Astrocyte (in vitro differentiated cells and primary cell): ENCODE results near the gene GRK5. TPM values are rescaled to one million over a fixed set of nuclear protein-coding genes. Genes with fewer than 3 reads are reported as not detected.

Experiments used
- DNase-seq: peaks from one replicate; pipeline ENCODE4 v3.0.0-alpha.2; 2010; ENCODE audit warnings: low read depth
- FAIRE-seq: peaks from 2 replicates; lab custom pipeline; 2011; peaks lifted over from hg19 to GRCh38; lab: Jason Lieb, UNC
- H2AFZ ChIP-seq: 2 replicates; pipeline ENCODE4 v1.6.0; 2012; ENCODE audit warnings: low read depth, low read length, inconsistent platforms
- H3K27ac ChIP-seq: 2 replicates; pipeline ENCODE4 v1.5.1; 2011; ENCODE audit warnings: low read depth, low read length, inconsistent platforms
- H3K27me3 ChIP-seq: 2 replicates; pipeline ENCODE4 v1.6.0; 2011; ENCODE audit warnings: low read length, inconsistent platforms; ENCODE audit not compliant: insufficient read depth
- H3K36me3 ChIP-seq: 2 replicates; pipeline ENCODE4 v1.5.1; 2011; ENCODE audit warnings: low read length, inconsistent platforms; ENCODE audit not compliant: insufficient read depth
- H3K4me1 ChIP-seq: 2 replicates; pipeline ENCODE4 v1.5.1; 2011; ENCODE audit warnings: low read length, inconsistent platforms; ENCODE audit not compliant: insufficient read depth
- H3K4me2 ChIP-seq: 2 replicates; pipeline ENCODE4 v1.6.0; 2012; ENCODE audit warnings: low read length, inconsistent platforms
- H3K4me3 ChIP-seq: 2 replicates; pipeline ENCODE4 v1.5.1; 2011; ENCODE audit warnings: low read depth, mild to moderate bottlenecking, low read length, inconsistent platforms; ENCODE audit not compliant: insufficient read depth
- H3K79me2 ChIP-seq: 2 replicates; pipeline ENCODE4 v1.6.0; 2012; ENCODE audit warnings: mild to moderate bottlenecking, low read length, inconsistent platforms; ENCODE audit not compliant: insufficient read depth
- H3K9ac ChIP-seq: 2 replicates; pipeline ENCODE4 v1.6.0; 2012; ENCODE audit warnings: mild to moderate bottlenecking, low read length, inconsistent platforms
- H3K9me3 ChIP-seq: 2 replicates; pipeline ENCODE4 v1.5.1; 2012; ENCODE audit warnings: low read depth, mild to moderate bottlenecking, low read length, inconsistent platforms; ENCODE audit not compliant: insufficient read depth
- H4K20me1 ChIP-seq: 2 replicates; pipeline ENCODE4 v1.6.0; 2012; ENCODE audit warnings: low read length, inconsistent platforms; ENCODE audit not compliant: insufficient read depth
- H3K27ac Mint-ChIP-seq: one replicate; pipeline ENCODE4 v1.8.0; 2021; ENCODE audit warnings: mild to moderate bottlenecking, mixed read lengths; ENCODE audit not compliant: unreplicated experiment
- H3K27me3 Mint-ChIP-seq: one replicate; pipeline ENCODE4 v1.8.0; 2021; ENCODE audit warnings: low read depth, mixed read lengths; ENCODE audit not compliant: unreplicated experiment
- H3K36me3 Mint-ChIP-seq: one replicate; pipeline ENCODE4 v1.8.0; 2021; ENCODE audit warnings: low read depth, mixed read lengths; ENCODE audit not compliant: unreplicated experiment
- H3K4me1 Mint-ChIP-seq: one replicate; pipeline ENCODE4 v1.8.0; 2021; ENCODE audit warnings: low read depth, mixed read lengths; ENCODE audit not compliant: unreplicated experiment
- H3K4me3 Mint-ChIP-seq: one replicate; pipeline ENCODE4 v1.8.0; 2021; ENCODE audit warnings: mild to moderate bottlenecking, moderate library complexity, mixed read lengths; ENCODE audit not compliant: unreplicated experiment
- H3K9me3 Mint-ChIP-seq: one replicate; pipeline ENCODE4 v1.8.0; 2021; ENCODE audit warnings: mild to moderate bottlenecking, mixed read lengths; ENCODE audit not compliant: unreplicated experiment
- EZH2 ChIP-seq: IDR thresholded peaks from 2 replicates; pipeline ENCODE4 v1.6.1; 2012; ENCODE audit warnings: mild to moderate bottlenecking, low read length, inconsistent platforms; ENCODE audit not compliant: insufficient read depth
- total RNA-seq: library from RNA; stranded (reverse); gene quantifications from 2 replicates; pipeline ENCODE4 v1.2.1, GENCODE V29; 2021
- TF ChIP-seq, protein P1 (sequence below): IDR thresholded peaks from 2 replicates; pipeline ENCODE4 v1.5.1; 2011; ENCODE audit warnings: low read depth, mild to moderate bottlenecking, inconsistent platforms, low read length, moderate library complexity; ENCODE audit not compliant: insufficient read depth

The GRK5 gene
- total RNA-seq, 1 donor from 2014 or later = 8.5 TPM

GRCh38 chr10:119361037-119361436 is 153.7 kb downstream of the GRK5 start:
- no peak overlapping the region for H3K4me3 Mint-ChIP-seq
- H3K27ac Mint-ChIP-seq = no peak overlapping the region
- no peak for FAIRE-seq

GRCh38 chr10:119362122-119362521 is 154.8 kb downstream of the GRK5 start:
- H3K9me3 Mint-ChIP-seq = peaks cover 2% of the 10 kb centered on the region
- Histone ChIP-seq H3K4me2 (no peak overlapping the region), H3K27ac (no peak overlapping the region), H3K4me1 (peaks cover 6% of the 10 kb centered on the region), H2AFZ (no peak overlapping the region), H3K4me3 (no peak overlapping the region), H3K36me3 (no peaks in the 10 kb centered on the region), H3K27me3 (peaks cover 2% of the 10 kb centered on the region), H3K9ac (no peak overlapping the region), H3K79me2 (no peaks in the 10 kb centered on the region), H3K9me3 (no peaks in the 10 kb centered on the region), H4K20me1 (peaks cover 30% of the 10 kb centered on the region)
- DNase-seq = no peak
- H3K27ac Mint-ChIP-seq = no peak overlapping the region
- peaks cover 2% of the 10 kb centered on the region for H3K36me3 Mint-ChIP-seq
- peaks cover 4% of the 10 kb centered on the region for H3K27me3 Mint-ChIP-seq
- peaks cover 2% of the 10 kb centered on the region for H3K4me1 Mint-ChIP-seq
- FAIRE-seq = no peak
- TF ChIP-seq EZH2 = no peak
- TF ChIP-seq, protein P1, sequence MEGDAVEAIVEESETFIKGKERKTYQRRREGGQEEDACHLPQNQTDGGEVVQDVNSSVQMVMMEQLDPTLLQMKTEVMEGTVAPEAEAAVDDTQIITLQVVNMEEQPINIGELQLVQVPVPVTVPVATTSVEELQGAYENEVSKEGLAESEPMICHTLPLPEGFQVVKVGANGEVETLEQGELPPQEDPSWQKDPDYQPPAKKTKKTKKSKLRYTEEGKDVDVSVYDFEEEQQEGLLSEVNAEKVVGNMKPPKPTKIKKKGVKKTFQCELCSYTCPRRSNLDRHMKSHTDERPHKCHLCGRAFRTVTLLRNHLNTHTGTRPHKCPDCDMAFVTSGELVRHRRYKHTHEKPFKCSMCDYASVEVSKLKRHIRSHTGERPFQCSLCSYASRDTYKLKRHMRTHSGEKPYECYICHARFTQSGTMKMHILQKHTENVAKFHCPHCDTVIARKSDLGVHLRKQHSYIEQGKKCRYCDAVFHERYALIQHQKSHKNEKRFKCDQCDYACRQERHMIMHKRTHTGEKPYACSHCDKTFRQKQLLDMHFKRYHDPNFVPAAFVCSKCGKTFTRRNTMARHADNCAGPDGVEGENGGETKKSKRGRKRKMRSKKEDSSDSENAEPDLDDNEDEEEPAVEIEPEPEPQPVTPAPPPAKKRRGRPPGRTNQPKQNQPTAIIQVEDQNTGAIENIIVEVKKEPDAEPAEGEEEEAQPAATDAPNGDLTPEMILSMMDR = no peak
- H3K4me3 Mint-ChIP-seq = no peak overlapping the region

More at GRCh38 chr10:119361037-119361436, 153.7 kb downstream of the GRK5 start:
- Histone ChIP-seq H3K27ac (no peak overlapping the region), H3K9me3 (no peaks in the 10 kb centered on the region), H3K79me2 (no peaks in the 10 kb centered on the region), H4K20me1 (peaks cover 30% of the 10 kb centered on the region), H3K27me3 (peaks cover 2% of the 10 kb centered on the region), H3K4me2 (no peak overlapping the region), H3K4me3 (no peak overlapping the region), H3K36me3 (no peaks in the 10 kb centered on the region), H2AFZ (no peak overlapping the region), H3K4me1 (peaks cover 6% of the 10 kb centered on the region), H3K9ac (no peak overlapping the region)
- no peak for DNase-seq
- peaks cover 4% of the 10 kb centered on the region for H3K27me3 Mint-ChIP-seq
- no peaks in the 10 kb centered on the region for H3K4me1 Mint-ChIP-seq
- H3K9me3 Mint-ChIP-seq = peaks cover 7% of the 10 kb centered on the region
- peaks cover 5% of the 10 kb centered on the region for H3K36me3 Mint-ChIP-seq
- no peak for TF ChIP-seq EZH2

DNA sequence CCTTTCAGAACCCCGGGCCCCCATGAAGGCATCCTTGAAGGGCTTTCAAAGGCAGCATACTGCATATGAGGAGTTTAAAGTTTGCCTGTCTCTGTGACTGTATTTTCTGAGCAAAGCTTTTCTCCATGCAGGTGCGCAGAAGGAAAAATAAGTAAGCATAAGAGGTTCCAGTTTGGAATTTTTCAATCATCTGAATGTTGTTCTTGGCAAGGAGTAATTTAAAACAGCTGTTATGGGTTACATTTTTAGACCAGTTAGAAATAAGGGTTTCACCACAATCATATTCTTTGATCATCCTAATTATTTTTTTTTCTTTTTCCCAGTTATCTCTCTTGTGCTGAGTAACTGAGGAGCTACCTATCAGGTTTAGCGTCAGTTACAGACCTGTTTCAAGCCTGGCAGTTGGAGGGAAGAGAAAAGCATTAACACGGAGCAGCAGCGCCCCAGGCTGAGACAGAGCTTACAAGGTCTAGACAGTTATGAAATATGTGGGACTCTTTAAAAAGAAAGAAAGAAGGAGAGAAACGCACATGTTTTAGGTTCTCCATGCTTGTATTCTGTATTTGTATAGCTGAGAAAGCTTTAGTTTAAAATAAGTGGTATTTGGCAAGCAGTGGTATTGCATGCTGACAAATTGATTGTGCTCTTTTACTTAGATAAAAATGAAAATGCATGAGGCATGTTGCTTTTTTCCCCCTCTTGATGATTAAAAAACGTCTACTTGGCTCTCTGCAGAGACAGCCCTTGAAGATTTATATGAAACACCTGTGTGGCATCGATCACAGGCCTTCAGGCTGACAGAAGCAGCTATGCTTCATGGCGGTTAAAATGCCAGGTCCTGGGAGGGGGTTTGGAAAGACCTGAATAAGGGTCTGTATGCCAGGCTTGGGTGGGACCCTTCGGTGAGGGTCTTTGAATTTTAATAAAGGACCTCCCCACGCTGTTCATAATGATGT is 157.6 kb downstream of the GRK5 start:
- Mint-ChIP-seq H3K9me3 (peaks cover 2% of the 10 kb centered on the region), H3K27me3 (peaks cover 5% of the 10 kb centered on the region), H3K27ac (no peak overlapping the region), H3K4me1 (peaks cover 2% of the 10 kb centered on the region), H3K4me3 (no peak overlapping the region), H3K36me3 (peaks cover 2% of the 10 kb centered on the region)
- FAIRE-seq = no peak
- no peaks in the 10 kb centered on the region for H3K79me2 ChIP-seq
- TF ChIP-seq, protein P1 = peak; percentile 21
- TF ChIP-seq EZH2 = no peak
- no peak overlapping the region for H3K4me3 ChIP-seq
- peak overlapping the region; percentile 53 for H3K4me2 ChIP-seq
- peaks cover 15% of the 10 kb centered on the region for H3K4me1 ChIP-seq
- no peak overlapping the region for H3K9ac ChIP-seq
- H3K27ac ChIP-seq = no peak overlapping the region
- H3K9me3 ChIP-seq = no peaks in the 10 kb centered on the region
- peaks cover 24% of the 10 kb centered on the region for H4K20me1 ChIP-seq
- no peaks in the 10 kb centered on the region for H3K36me3 ChIP-seq
- no peak overlapping the region for H2AFZ ChIP-seq
- peaks cover 2% of the 10 kb centered on the region for H3K27me3 ChIP-seq
- peak; percentile 59 for DNase-seq
